ENCODE measurements around the gene EDNRA.

Gene EDNRA

DNA sequence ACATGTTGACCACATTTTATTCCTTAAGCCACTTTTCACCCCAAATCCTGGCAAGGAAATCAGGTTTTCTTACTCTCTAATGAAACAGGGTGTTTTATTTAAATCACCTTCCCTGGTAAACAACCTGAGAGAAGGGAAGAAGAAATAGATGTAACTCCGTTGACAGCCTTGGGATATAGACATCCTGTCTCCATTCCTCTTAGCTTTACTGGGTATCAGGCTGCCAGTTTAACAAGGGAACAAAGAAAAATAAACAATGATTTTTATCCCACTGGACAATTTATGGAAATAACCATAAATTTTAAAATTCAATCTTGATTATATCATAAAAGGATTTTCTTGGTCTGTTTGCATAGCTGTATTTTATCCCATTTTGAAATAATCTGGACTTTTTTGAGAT, 49.2 kb downstream of the EDNRA start:
- H3K9me3 Mint-ChIP-seq: no peaks in the 10 kb centered on the region
- no peak overlapping the region for H3K27ac Mint-ChIP-seq (ENCODE audit: low read depth)
- peaks cover 33% of the 10 kb centered on the region for H3K27me3 Mint-ChIP-seq
- DNase-seq (ENCODE audit: low spot score in 2 of 2) (no peak), ATAC-seq (replicated peaks; ENCODE audit: extremely low read depth, poor library complexity, severe bottlenecking) (no peak)
- no peaks in the 10 kb centered on the region for H3K36me3 Mint-ChIP-seq (ENCODE audit: insufficient read depth)
- H3K4me3 Mint-ChIP-seq: no peak overlapping the region
- no peaks in the 10 kb centered on the region for H3K4me1 Mint-ChIP-seq

- Mint-ChIP-seq H3K4me1 (no peaks in the 10 kb centered on the region), H3K9me3 (no peaks in the 10 kb centered on the region), H3K36me3 (ENCODE audit: insufficient read depth) (no peaks in the 10 kb centered on the region), H3K27me3 (peaks cover 28% of the 10 kb centered on the region), H3K27ac (ENCODE audit: low read depth) (no peak overlapping the region), H3K4me3 (no peak overlapping the region)
- ATAC-seq (replicated peaks; ENCODE audit: extremely low read depth, poor library complexity, severe bottlenecking): no peak
- DNase-seq (ENCODE audit: low spot score in 2 of 2): no peak
Measured at GRCh38 chr4:147530723-147531122, 49.8 kb downstream of the EDNRA start.

GRCh38 chr4:147532896-147533295, 52.0 kb downstream of the EDNRA start:
- DNase-seq (ENCODE audit: low spot score in 2 of 2) (no peak), ATAC-seq (replicated peaks; ENCODE audit: extremely low read depth, poor library complexity, severe bottlenecking) (no peak)
- Mint-ChIP-seq H3K27me3 (peaks cover 19% of the 10 kb centered on the region), H3K36me3 (ENCODE audit: insufficient read depth) (peaks cover 3% of the 10 kb centered on the region), H3K4me1 (no peaks in the 10 kb centered on the region), H3K27ac (ENCODE audit: low read depth) (no peak overlapping the region), H3K9me3 (no peaks in the 10 kb centered on the region), H3K4me3 (no peak overlapping the region)

DNA sequence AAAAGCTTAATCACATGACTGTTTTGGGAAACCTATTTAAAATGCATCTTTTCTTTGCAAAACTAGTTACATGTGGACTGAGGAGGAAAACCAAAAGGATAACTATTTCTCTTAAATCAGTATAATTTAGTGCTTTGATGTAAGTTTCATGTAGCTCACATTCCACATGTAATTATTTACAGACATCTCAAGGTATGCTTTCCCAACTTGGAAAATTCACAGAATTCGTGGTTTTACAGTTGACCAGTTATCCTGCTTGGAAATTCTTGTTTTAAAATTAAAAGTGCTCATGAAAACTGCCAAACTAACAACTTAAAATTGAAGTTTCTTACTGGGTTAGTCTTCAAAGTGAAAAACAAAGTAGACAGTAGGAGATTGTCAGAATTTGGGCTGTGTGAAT, 52.4 kb downstream of the EDNRA start:
- Mint-ChIP-seq H3K4me3 (no peak overlapping the region), H3K27me3 (peaks cover 19% of the 10 kb centered on the region), H3K4me1 (no peaks in the 10 kb centered on the region), H3K36me3 (ENCODE audit: insufficient read depth) (peaks cover 3% of the 10 kb centered on the region), H3K9me3 (no peaks in the 10 kb centered on the region), H3K27ac (ENCODE audit: low read depth) (no peak overlapping the region)
- no peak for ATAC-seq (replicated peaks; ENCODE audit: extremely low read depth, poor library complexity, severe bottlenecking)
- DNase-seq (ENCODE audit: low spot score in 2 of 2): no peak

DNA sequence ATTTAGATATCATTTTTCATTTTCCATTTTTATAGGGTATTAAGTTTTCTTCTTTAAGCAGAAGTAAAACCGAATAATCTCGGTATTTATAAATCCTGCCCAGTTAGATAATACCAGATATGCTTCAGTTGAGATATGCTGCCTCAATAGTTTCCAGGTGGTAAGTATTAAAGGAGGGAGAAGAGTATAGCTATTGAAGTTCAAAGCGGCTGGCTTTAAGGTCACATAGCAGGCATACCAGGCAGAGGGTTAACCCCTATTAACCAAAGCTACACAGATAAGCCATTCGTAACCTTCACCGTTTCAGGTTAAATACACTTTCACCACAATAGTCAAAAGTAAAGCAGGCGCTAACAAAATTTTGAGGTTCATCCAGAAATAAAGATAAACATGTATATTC, 54.2 kb downstream of the EDNRA start:
- ATAC-seq (replicated peaks; ENCODE audit: extremely low read depth, poor library complexity, severe bottlenecking) (no peak), DNase-seq (ENCODE audit: low spot score in 2 of 2) (no peak)
- Mint-ChIP-seq H3K27ac (ENCODE audit: low read depth) (no peak overlapping the region), H3K36me3 (ENCODE audit: insufficient read depth) (peaks cover 3% of the 10 kb centered on the region), H3K9me3 (no peaks in the 10 kb centered on the region), H3K4me1 (no peaks in the 10 kb centered on the region), H3K27me3 (peaks cover 21% of the 10 kb centered on the region), H3K4me3 (no peak overlapping the region)

DNA sequence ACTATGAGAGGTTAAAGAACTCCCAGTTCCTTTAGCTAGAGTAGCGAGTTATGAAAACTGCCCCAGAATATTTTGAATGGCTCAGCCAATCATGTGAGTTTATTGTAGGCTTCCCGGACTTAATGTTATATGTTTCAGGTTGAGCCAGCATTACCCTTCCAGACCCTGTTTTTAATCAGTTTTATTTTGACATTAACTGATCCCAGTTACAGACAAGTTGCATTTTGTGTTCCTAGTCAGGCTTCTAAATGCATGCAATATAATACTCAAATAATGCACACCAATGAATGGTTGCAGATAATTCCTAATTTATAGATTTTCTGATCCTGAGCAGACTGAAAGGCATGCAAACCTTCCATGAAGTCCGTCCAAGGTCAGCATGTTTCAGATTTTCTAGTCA, 57.8 kb downstream of the EDNRA start:
- ATAC-seq (replicated peaks; ENCODE audit: extremely low read depth, poor library complexity, severe bottlenecking) (no peak), DNase-seq (ENCODE audit: low spot score in 2 of 2) (no peak)
- Mint-ChIP-seq H3K36me3 (ENCODE audit: insufficient read depth) (peaks cover 3% of the 10 kb centered on the region), H3K9me3 (no peaks in the 10 kb centered on the region), H3K27ac (ENCODE audit: low read depth) (no peak overlapping the region), H3K4me3 (no peak overlapping the region), H3K4me1 (no peaks in the 10 kb centered on the region), H3K27me3 (peaks cover 31% of the 10 kb centered on the region)

- H3K9me3 Mint-ChIP-seq: no peaks in the 10 kb centered on the region
Measured at GRCh38 chr4:147539959-147540358, 59.1 kb downstream of the EDNRA start.

GRCh38 chr4:147542229-147542990, 61.5 kb downstream of the EDNRA start:
- Mint-ChIP-seq H3K4me3 (no peak overlapping the region), H3K9me3 (no peaks in the 10 kb centered on the region), H3K27ac (ENCODE audit: low read depth) (no peak overlapping the region), H3K36me3 (ENCODE audit: insufficient read depth) (no peaks in the 10 kb centered on the region), H3K27me3 (peaks cover 42% of the 10 kb centered on the region), H3K4me1 (no peaks in the 10 kb centered on the region)
- DNase-seq (ENCODE audit: low spot score in 2 of 2): no peak
- no peak for ATAC-seq (replicated peaks; ENCODE audit: extremely low read depth, poor library complexity, severe bottlenecking)

More at GRCh38 chr4:147539959-147540358, 59.1 kb downstream of the EDNRA start:
- no peak for ATAC-seq (replicated peaks; ENCODE audit: extremely low read depth, poor library complexity, severe bottlenecking)
- H3K36me3 Mint-ChIP-seq (ENCODE audit: insufficient read depth): peaks cover 3% of the 10 kb centered on the region
- no peaks in the 10 kb centered on the region for H3K4me1 Mint-ChIP-seq
- peaks cover 31% of the 10 kb centered on the region for H3K27me3 Mint-ChIP-seq
- no peak overlapping the region for H3K27ac Mint-ChIP-seq (ENCODE audit: low read depth)
- no peak for DNase-seq (ENCODE audit: low spot score in 2 of 2)
- no peak overlapping the region for H3K4me3 Mint-ChIP-seq

DNA sequence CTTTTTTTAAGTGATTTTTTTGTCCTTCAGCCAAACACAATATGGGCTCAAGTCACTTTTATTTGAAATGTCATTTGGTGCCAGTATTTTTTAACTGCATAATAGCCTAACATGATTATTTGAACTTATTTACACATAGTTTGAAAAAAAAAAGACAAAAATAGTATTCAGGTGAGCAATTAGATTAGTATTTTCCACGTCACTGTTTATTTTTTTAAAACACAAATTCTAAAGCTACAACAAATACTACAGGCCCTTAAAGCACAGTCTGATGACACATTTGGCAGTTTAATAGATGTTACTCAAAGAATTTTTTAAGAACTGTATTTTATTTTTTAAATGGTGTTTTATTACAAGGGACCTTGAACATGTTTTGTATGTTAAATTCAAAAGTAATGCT, 62.1 kb downstream of the EDNRA start:
- Mint-ChIP-seq H3K9me3 (no peaks in the 10 kb centered on the region), H3K4me3 (no peak overlapping the region), H3K4me1 (no peaks in the 10 kb centered on the region), H3K27me3 (peaks cover 42% of the 10 kb centered on the region), H3K36me3 (ENCODE audit: insufficient read depth) (no peaks in the 10 kb centered on the region), H3K27ac (ENCODE audit: low read depth) (no peak overlapping the region)
- no peak for DNase-seq (ENCODE audit: low spot score in 2 of 2)
- ATAC-seq (replicated peaks; ENCODE audit: extremely low read depth, poor library complexity, severe bottlenecking): no peak

DNA sequence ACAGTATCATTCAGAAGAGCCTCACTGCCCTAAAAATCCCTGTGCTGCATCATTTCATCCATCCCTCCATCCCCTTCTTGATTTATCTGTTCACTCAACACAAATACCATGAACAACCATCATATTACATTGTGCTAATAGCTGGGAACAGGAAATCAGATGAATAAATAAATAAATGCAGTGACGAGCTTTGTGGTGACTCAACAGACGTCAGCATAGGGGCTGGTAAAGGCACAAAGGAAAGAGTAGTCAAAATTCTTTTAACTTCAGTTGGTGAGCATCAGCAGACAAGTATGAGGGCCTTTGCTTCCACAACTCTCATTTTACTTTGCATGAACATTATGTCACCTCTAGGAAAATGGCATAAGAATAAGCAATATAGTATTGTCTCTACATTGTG, 65.5 kb downstream of the EDNRA start:
- ATAC-seq (replicated peaks; ENCODE audit: extremely low read depth, poor library complexity, severe bottlenecking): no peak
- Mint-ChIP-seq H3K4me1 (peaks cover 12% of the 10 kb centered on the region), H3K36me3 (ENCODE audit: insufficient read depth) (no peaks in the 10 kb centered on the region), H3K27me3 (peaks cover 21% of the 10 kb centered on the region), H3K27ac (ENCODE audit: low read depth) (no peak overlapping the region), H3K9me3 (no peaks in the 10 kb centered on the region), H3K4me3 (no peak overlapping the region)
- DNase-seq (ENCODE audit: low spot score in 2 of 2): no peak

DNA sequence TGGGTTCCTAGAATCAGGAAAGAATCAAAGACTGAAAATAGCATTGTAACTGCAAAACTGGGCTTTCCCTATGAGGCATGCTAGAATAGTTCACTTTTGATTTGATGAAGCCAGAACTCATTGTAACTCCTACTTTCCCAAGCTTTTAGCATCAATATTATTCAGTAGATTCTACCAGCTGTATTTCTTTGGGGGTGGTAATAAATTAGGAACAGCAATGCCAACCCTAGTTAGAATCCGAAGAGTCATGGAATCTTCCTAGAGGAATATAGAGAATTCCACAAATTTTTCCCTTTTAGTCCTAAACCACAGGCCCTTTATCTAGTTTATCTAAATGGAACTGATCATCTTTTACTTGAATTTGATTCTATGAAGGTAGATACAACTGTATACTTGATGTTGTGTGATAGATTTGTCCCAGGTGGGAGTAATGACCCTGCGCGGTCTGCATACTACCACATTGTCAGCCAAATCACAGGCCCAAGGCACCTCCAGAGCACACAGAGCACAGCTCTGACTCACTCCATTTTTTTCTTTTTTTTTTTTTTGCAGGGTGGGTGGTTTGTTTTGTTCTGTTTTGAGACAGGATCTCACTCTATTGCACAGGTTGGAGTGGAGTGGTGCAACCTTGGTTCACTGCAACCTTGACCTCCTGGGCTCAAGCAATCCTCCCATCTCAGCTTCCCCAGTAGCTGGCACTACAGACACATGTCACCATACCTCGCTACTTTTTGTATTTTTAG, 66.6 kb downstream of the EDNRA start:
- H3K27ac Mint-ChIP-seq (ENCODE audit: low read depth): no peak overlapping the region
- no peak for ATAC-seq (replicated peaks; ENCODE audit: extremely low read depth, poor library complexity, severe bottlenecking)
- peaks cover 12% of the 10 kb centered on the region for H3K4me1 Mint-ChIP-seq
- no peaks in the 10 kb centered on the region for H3K9me3 Mint-ChIP-seq
- H3K4me3 Mint-ChIP-seq: no peak overlapping the region
- H3K36me3 Mint-ChIP-seq (ENCODE audit: insufficient read depth): no peaks in the 10 kb centered on the region
- H3K27me3 Mint-ChIP-seq: peaks cover 20% of the 10 kb centered on the region
- no peak for DNase-seq (ENCODE audit: low spot score in 2 of 2)

DNA sequence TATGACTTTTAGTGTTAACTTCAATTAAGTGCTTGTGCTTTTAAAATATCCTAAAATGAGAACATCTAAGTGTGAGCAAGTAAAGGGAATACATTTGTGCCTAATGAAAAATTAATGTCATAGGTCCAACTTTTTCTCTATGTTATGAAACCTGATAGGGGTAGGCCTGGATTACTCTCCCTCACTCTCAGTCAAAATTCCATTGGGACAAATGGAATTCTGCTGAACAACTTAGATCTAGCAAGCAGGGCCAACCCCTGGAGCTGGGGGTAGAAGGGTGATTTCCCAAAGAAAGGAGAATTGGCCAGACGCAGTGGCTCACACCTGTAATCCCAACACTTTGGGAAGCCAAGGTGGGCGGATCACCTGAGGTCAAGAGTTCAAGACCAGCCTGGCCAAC, 67.4 kb downstream of the EDNRA start:
- Mint-ChIP-seq H3K4me3 (no peak overlapping the region), H3K27me3 (peaks cover 22% of the 10 kb centered on the region), H3K9me3 (no peaks in the 10 kb centered on the region), H3K36me3 (ENCODE audit: insufficient read depth) (no peaks in the 10 kb centered on the region), H3K27ac (ENCODE audit: low read depth) (no peak overlapping the region), H3K4me1 (peaks cover 12% of the 10 kb centered on the region)
- DNase-seq (ENCODE audit: low spot score in 2 of 2) (no peak), ATAC-seq (replicated peaks; ENCODE audit: extremely low read depth, poor library complexity, severe bottlenecking) (no peak)

- no peaks in the 10 kb centered on the region for H3K9me3 Mint-ChIP-seq
- no peaks in the 10 kb centered on the region for H3K36me3 Mint-ChIP-seq (ENCODE audit: insufficient read depth)
- peaks cover 21% of the 10 kb centered on the region for H3K27me3 Mint-ChIP-seq
- H3K4me1 Mint-ChIP-seq: peaks cover 12% of the 10 kb centered on the region
- no peak for ATAC-seq (replicated peaks; ENCODE audit: extremely low read depth, poor library complexity, severe bottlenecking)
- no peak for DNase-seq (ENCODE audit: low spot score in 2 of 2)
- peak overlapping the region; percentile 63 for H3K4me3 Mint-ChIP-seq
- H3K27ac Mint-ChIP-seq (ENCODE audit: low read depth): peak overlapping the region; percentile 52
Measured at GRCh38 chr4:147550626-147551246, 69.8 kb downstream of the EDNRA start.

All from central memory CD8-positive, alpha-beta T cell (primary cell).